Muscle of arm (tissue), 12 donors: ENCODE data around the gene EML6. TPM values are rescaled to one million over a fixed set of nuclear protein-coding genes. Genes with fewer than 3 reads are reported as not detected.

Experiments used
- DNase-seq: peaks from one replicate; pipeline ENCODE4 v3.0.0-alpha.2; 2013
- polyA plus RNA-seq, 12 donors: library from polyadenylated mRNA; unstranded; fragments of 120-200 nt; gene quantifications; one replicate each; pipeline ENCODE4 v1.2.1, GENCODE V29; 2013; ENCODE audit not compliant: insufficient read length in 12 of 12

EML6 gene
- polyA plus RNA-seq, 12 donors = 7.3 to 52.3 (median 28.1) TPM; not detected in 1

DNA sequence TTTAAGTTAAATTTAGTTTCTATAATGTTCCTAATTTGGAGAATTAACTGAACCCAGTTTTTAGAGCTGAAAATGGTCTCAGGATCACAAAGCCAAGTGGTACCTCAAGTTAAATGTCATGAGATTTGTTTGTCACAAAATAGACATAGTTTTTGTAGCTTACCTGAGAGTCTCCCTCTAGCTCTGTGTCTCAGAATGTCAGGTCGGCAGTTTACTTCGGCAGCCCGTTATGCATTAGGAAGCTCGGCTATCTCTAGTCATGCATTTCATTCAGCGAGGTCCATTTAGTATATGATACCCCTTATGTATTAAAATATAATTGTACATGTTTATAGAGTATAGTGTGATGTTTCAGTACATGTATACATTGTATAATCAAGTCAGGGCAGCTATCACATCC is 155.6 kb downstream of the EML6 start:
- DNase-seq = no peak

GRCh38 chr2:54879598-54880332 is 156.3 kb downstream of the EML6 start:
- no peak for DNase-seq

- no peak for DNase-seq
These were observed 157.0 kb downstream of the EML6 start for GRCh38 chr2:54880428-54880827.

DNA sequence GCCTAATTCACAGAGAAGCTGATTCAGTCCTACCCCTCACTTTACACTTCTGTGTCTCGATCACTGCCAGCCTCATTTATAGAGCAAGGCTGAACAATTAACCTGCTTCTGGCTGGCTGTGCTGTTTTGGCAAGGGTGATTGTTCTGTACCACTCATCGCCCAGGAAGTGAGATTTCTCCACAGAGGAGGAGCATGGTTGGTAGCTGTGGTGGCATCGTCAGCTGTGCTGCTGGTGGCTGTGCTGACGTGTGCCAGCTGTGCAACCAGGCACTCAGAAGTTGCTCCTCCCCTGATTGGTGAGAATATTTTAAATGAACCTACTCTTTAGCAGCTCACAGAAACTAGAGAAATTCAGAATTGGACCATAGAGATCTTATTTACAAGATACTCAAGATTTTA is 158.3 kb downstream of the EML6 start:
- no peak for DNase-seq

GRCh38 chr2:54885891-54886290 is 162.4 kb downstream of the EML6 start:
- DNase-seq = no peak

GRCh38 chr2:54887850-54888545 is 164.5 kb downstream of the EML6 start:
- DNase-seq = no peak

GRCh38 chr2:54889053-54889452 is 165.6 kb downstream of the EML6 start:
- no peak for DNase-seq

GRCh38 chr2:54891909-54892308 is 168.4 kb downstream of the EML6 start:
- DNase-seq = no peak

GRCh38 chr2:54894467-54894866 is 171.0 kb downstream of the EML6 start:
- DNase-seq = no peak

GRCh38 chr2:54895730-54896129 is 172.3 kb downstream of the EML6 start:
- no peak for DNase-seq

DNA sequence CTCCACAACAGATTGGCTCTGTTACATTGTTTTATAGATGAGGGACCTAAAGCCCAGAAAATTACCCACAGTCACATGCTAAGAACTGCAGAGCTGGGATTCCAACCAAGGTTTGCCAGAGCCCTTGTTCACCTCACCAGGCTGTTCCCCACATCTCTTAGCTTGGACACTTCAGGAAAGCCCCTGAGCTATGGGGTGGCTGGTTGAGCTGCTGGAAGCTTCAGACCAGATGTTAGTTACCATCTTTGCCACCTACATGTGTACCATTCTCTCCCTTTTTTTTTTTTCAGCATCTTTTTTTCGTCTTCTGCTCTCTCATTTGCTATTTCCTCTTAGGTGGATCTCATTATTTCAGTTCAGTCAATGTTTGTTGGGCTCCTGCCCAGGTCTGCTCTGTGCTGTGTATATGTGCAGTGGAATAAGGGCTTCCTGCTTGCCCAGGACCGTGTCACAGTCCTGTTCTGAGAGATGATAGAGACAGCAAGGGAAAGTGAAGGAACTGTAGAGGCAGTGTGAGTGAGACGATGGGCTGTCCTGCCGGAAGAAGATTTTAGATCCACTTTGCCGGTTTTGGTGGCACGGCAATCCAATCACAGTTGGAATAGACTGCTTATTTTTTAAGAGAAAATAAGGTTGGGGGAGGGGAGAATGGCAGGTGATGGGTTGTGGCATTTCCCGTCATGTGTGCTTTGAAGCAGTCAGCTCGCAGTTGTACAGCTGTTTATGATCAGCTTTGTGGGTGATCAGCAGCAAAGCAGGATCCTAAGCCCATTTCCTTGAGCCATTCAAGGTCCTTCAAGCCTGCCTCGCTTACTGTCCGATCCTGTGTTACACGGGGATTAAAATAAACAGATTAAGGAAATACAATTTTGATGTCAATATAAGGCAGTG is 174.2 kb downstream of the EML6 start:
- no peak for DNase-seq

DNA sequence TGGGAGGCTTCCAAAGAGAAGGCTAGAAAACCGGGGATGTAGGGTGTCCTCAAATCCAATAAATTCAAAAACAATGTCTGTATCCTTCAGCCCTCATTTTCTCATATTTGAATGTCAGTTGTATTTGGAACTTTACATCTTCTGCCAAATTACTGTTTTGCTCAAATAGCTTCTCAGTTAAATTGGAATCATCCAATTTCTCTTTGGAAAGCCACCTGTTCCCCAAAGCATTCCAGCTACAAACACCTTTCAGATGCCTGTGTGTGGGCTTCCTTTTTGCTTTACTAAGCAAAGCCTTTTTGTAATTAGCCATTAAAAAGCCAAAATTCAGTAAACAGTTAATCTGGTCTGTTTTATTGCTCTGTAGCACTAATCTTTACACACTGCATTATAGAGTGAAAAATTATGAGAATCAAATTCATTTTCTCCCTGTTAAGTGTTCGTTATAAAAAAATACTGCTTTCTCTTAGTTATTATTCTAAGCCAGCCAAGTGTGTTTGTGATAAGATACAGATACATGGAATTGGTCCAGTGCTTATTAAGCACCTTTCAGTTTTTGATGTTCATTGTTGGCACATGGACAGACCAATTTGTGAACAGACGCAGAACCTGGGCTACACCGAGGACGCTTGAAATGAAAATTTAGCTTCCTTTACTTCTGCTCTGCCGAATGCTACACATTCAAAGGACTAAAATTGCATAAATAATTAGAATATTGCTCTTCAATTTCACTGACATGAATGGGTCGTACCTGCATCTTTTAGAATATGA is 175.2 kb downstream of the EML6 start:
- no peak for DNase-seq

DNA sequence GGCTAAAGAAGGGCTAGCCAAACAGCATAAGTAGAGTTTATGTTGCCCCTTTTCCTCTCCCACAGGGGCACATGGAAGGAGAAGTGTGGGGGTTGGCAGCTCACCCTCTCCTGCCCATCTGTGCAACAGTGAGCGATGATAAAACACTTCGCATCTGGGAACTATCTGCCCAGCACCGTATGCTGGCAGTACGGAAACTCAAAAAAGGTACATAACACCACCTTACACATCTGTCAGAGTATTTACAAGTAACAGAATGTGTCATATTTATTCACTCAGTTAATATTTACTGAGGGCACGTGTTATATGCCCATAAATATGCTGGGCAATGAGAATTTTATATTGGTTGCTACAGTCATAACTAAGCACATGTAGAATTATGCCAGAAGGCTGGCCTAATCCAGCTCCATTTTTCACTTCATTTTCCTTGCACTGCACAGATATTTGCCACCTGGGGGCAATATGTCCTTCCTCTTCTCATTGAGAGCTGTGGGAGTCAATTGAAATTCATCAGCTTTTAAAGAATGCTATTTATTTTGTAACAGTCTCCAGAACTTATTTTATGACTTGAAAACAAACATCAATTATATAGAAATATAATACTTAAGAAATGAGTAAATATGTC is 176.2 kb downstream of the EML6 start:
- DNase-seq = peak; percentile 34

- DNase-seq = no peak
These were observed 177.9 kb downstream of the EML6 start for GRCh38 chr2:54901224-54901986.

GRCh38 chr2:54902763-54903162 is 179.3 kb downstream of the EML6 start:
- no peak for DNase-seq

DNA sequence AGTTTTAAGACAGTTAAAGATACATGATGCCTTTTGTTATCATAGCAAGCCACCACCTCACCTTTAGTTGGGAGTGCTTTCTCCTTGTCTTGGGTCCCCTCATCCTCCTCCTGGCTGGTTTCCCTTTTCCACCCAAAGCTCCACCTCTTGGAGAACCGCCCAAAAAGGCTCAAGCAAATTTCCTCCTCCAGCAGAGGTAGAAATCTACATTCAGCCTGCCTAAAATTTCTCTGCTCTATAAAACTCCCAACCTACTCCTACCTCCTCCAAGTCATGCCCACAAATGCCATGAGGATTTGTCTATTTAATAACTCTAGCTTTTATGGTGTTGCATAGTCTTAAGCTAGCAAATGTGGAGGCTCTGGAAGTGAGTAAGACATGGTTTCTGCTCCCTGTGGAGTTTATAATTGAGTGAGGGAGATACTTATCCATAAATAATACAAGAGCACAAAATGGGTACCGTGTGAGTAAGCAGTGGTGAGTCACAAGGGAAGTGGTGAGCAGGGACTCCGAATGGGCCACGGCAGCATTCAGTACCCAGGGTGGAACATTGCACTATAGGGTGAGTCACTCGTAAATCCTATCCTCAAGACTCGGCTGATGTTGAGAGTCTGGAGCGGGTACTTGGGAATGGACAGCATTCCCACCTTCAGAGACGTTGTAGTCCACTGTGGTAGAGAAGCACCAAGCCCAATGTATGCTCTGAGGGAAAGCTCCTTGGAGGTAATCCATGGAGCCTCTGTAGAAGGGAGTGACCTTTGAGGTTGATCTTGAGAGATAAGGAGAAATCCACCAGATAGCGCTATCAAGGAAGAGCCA is 180.5 kb downstream of the EML6 start:
- DNase-seq = no peak

- DNase-seq = no peak
These were observed 181.4 kb downstream of the EML6 start for GRCh38 chr2:54904836-54905235.

DNA sequence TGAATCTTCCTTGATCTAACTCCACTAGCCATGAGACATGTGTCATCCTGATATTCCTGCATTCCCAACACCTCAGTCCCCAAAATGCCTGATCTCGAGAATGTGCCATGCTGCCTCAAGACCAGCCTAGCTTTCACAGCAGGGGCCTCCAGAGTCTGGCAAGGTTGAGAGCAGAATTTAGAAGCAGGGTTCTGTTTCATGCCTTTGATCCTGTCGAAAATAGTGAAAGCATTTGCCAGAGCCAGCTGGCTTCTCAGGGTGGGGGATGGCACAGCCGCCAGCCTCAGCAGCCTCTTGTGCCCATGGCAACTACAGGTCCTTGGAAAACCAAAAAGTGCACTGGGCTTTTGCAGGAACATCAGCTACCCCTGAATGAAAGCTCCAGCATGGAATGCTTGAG is 183.3 kb downstream of the EML6 start:
- DNase-seq = no peak

DNA sequence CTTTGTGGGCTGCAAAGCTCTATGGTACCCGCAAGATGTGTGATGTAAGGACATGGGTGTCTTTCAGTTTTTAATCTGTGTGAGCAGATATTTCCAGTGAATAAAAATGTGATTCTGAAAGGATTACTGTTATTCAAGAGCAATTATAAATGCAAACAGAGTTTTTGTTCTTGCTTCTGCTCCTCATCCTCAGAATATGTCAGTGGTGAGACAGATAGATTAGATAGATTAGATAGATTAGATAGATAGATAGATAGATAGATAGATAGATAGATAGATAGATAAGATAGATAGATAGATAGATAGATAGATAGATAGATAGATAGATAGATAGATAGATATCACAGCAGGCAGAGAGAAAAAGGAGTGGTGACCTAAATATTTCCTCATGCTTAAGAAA is 184.2 kb downstream of the EML6 start:
- DNase-seq = no peak

DNA sequence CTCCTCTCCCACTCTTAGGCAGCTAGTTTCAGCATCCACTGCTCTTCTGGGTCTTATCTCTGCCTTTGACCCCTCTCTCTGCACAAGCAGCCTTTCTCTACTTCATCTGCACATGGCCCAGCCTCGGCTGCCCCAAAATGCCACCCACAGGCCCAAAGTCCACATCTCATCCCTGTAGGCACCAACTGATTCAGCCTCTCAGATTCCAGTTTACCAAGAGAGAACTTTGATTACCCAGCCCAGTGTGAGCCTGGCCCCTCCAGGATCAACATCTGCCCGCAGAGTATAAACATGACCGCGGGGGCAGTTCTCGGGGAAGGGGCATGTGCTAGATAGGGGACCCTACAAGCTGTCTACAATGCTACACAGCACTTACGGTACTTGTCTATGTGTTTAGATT is 185.1 kb downstream of the EML6 start:
- no peak for DNase-seq
